ENCODE results near the gene SH3BP5.

- no peak for TF ChIP-seq CTCF (IDR thresholded peaks at IDR 0.05)
- no peak for TF ChIP-seq POLR2A (IDR thresholded peaks at IDR 0.05)
These were observed 12.8 kb downstream of the SH3BP5 start for GRCh38 chr3:15319575-15319974.
